Bronchial epithelial cell (primary cell): ENCODE results near the gene FBXL13. TPM values are rescaled to one million over a fixed set of nuclear protein-coding genes. Genes with fewer than 3 reads are reported as not detected.

Experiments used
- DNase-seq: peaks from one replicate; pipeline ENCODE4 v3.0.0-alpha.2; 2010; ENCODE audit warnings: low read depth
- FAIRE-seq: peaks from 2 replicates; lab custom pipeline; 2011; peaks lifted over from hg19 to GRCh38; lab: Jason Lieb, UNC
- H3K27me3 ChIP-seq: 2 replicates; pipeline ENCODE4 v1.5.1; 2011; ENCODE audit warnings: low read length; ENCODE audit not compliant: control insufficient read depth, insufficient read depth
- H3K36me3 ChIP-seq: 2 replicates; pipeline ENCODE4 v1.5.1; 2011; ENCODE audit warnings: low read length; ENCODE audit not compliant: control insufficient read depth, insufficient read depth
- H3K4me3 ChIP-seq: 2 replicates; pipeline ENCODE4 v1.5.1; 2011; ENCODE audit warnings: mild to moderate bottlenecking, low read depth, low read length, control low read depth
- total RNA-seq: library from RNA; depleted of rRNA; stranded (reverse); fragments of >200 nt; gene quantifications from 2 replicates; pipeline ENCODE4 v1.2.1, GENCODE V29; 2014
- TF ChIP-seq, protein P1 (sequence below): IDR thresholded peaks from 2 replicates; pipeline ENCODE4 v1.5.1; 2011; ENCODE audit warnings: mild to moderate bottlenecking, moderate library complexity, low read length, control low read depth, inconsistent platforms; ENCODE audit not compliant: insufficient read depth, severe bottlenecking

FBXL13 gene
- total RNA-seq, 1 donor from 2014 or later, result 0.26 TPM

DNA sequence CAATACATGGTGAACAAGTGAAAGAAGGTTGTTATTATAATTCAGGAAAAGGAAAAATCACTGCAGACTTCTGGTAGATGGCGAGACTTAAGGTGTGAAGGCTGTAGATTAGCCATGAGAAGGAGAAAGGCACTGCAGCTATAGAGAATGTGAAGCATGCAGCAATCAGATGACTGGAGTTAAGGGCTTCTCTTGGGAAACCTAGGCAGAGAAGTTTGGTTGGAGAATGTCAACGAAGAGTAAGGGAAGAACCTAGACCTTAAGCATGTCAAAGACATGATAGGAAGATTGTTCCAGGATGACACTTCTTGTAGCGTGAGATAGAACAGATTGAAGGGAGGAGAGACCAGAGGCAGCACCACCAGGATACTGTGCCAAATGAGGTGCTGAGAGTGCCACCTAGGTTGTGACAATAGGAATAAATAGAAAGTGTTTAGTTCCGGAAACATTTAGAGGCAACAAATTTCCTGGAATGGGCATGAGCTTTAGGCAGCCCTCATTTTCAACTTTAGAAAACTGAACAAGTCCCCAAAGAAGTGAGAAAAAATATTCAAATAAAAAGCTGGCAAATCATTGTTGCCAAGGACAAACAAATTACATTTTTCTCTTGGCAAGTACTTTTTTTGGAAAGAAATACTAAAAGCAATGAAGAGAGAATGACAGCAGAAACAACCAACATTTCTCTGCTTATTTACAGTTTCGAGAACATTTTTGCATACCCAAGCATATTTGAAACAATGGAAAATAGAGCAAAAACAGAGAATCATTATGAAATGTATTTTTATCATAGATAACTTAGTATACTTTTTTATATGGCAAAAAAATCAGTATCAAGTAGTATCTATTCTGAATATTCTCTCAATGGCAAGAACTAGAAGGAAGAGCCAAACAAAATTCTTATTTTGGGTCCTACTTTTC lies 156.9 kb downstream of the FBXL13 start:
- FAIRE-seq (no peak), DNase-seq (no peak)
- TF ChIP-seq, protein P1, sequence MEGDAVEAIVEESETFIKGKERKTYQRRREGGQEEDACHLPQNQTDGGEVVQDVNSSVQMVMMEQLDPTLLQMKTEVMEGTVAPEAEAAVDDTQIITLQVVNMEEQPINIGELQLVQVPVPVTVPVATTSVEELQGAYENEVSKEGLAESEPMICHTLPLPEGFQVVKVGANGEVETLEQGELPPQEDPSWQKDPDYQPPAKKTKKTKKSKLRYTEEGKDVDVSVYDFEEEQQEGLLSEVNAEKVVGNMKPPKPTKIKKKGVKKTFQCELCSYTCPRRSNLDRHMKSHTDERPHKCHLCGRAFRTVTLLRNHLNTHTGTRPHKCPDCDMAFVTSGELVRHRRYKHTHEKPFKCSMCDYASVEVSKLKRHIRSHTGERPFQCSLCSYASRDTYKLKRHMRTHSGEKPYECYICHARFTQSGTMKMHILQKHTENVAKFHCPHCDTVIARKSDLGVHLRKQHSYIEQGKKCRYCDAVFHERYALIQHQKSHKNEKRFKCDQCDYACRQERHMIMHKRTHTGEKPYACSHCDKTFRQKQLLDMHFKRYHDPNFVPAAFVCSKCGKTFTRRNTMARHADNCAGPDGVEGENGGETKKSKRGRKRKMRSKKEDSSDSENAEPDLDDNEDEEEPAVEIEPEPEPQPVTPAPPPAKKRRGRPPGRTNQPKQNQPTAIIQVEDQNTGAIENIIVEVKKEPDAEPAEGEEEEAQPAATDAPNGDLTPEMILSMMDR, result no peak
- no peak overlapping the region for H3K4me3 ChIP-seq
- H3K27me3 ChIP-seq, result no peaks in the 10 kb centered on the region
- no peaks in the 10 kb centered on the region for H3K36me3 ChIP-seq

DNA sequence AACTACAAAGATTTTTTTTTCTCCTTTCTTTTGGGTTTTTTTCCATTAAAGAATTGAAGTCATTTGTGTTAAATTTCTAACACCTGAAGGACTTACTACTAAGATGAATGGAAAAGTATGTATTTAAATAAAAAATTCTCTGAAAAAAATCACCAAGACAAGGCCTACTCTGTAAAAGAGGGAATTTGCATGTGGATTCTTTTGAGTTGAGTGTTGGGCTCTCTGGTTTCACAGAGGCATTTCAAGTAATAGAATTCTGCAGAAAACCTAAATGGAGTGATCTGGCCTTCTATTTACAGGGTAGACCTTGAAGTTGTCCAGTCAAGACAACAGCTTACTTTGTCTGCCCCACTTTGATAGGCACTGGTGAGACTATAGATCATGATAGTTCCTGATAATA lies 157.7 kb downstream of the FBXL13 start:
- Histone ChIP-seq H3K36me3 (no peaks in the 10 kb centered on the region), H3K4me3 (no peak overlapping the region), H3K27me3 (no peaks in the 10 kb centered on the region)
- DNase-seq (no peak), FAIRE-seq (no peak)
- TF ChIP-seq, protein P1, result no peak

DNA sequence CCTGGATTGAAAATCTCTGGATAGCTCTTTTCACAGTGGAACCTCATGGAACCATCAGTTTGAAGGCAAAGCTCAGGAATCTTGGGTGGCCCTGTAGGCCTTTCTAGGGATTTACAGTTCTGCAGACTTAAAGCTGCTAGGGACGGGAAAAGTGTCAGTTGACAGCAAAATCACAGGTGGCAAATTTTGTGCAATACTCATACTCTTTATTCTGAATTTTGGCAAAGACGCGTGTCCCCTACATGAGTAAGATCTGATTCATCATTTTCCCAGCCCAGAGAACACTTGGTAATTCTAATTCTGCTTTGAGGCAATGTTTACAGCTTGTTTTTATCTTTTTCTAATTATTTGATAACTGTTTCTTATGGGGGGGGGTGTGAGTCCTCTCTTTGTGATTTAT lies 158.2 kb downstream of the FBXL13 start:
- TF ChIP-seq, protein P1, result no peak
- no peaks in the 10 kb centered on the region for H3K27me3 ChIP-seq
- FAIRE-seq, result no peak
- no peaks in the 10 kb centered on the region for H3K36me3 ChIP-seq
- H3K4me3 ChIP-seq, result no peak overlapping the region
- DNase-seq, result peak; percentile 73

DNA sequence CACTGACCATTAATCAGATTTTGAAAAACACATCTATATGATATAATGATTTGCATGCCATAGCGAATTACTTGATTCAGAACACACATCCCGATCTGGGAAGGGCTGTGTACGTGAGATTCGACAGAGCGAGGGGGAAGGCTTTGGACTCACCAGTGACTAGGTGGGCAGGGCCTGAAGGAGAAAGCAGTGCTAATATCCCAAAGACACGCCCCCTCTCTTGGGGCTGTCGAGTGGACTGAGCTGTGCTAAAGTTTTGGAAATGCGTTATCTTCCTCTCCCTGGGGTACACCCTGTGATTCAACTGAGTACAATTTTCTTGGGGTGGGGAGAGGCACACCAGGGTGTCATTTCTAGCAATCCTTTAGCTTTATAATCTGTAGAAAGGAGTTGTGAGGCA lies 160.0 kb downstream of the FBXL13 start:
- no peak for DNase-seq
- H3K4me3 ChIP-seq, result no peak overlapping the region
- no peak for FAIRE-seq
- TF ChIP-seq, protein P1, result no peak
- H3K36me3 ChIP-seq, result no peaks in the 10 kb centered on the region
- H3K27me3 ChIP-seq, result no peaks in the 10 kb centered on the region

DNA sequence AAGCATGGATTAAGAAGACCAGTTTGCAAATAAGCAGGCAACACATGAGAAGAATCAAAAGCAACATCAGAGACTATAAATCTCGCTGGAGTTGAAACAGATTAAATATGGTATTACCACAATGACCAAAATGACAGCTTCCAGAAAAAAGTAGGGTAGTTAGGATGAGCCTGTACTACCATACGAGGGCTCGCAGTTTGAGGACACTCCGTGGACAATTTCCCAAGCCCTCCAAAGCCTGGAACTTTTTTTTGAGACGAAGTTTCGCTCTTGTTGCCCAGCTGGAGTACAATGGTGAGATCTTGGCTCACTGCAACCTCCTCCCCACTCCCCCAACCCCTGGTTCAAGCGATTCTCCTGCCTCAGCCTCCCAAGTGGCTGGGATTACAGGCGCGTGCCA lies 160.8 kb downstream of the FBXL13 start:
- H3K36me3 ChIP-seq, result no peaks in the 10 kb centered on the region
- no peaks in the 10 kb centered on the region for H3K27me3 ChIP-seq
- no peak for DNase-seq
- FAIRE-seq, result no peak
- TF ChIP-seq, protein P1, result no peak
- H3K4me3 ChIP-seq, result no peak overlapping the region
